GM12875 (cell line): Measurements from ENCODE around the gene DHODH.
"Not testable (repeated sequence)": the region's sequence is repeated elsewhere in the genome, so short reads cannot be mapped to it uniquely, and the experiment has no call there.

Source experiments
- H3K4me3 ChIP-seq: one replicate; pipeline ENCODE4 v1.5.1; 2011; ENCODE audit warnings: low read depth, low read length, control low read depth
- TF ChIP-seq, protein P1 (sequence below): IDR thresholded peaks from 2 replicates; pipeline ENCODE4 v1.5.1; 2011; ENCODE audit warnings: low read depth, mild to moderate bottlenecking, control low read depth, inconsistent platforms, low read length, moderate library complexity, borderline replicate concordance; ENCODE audit not compliant: insufficient read depth

Gene DHODH

GRCh38 chr16:71995038-71995437, 13.5 kb upstream of the DHODH start:
- TF ChIP-seq, protein P1, sequence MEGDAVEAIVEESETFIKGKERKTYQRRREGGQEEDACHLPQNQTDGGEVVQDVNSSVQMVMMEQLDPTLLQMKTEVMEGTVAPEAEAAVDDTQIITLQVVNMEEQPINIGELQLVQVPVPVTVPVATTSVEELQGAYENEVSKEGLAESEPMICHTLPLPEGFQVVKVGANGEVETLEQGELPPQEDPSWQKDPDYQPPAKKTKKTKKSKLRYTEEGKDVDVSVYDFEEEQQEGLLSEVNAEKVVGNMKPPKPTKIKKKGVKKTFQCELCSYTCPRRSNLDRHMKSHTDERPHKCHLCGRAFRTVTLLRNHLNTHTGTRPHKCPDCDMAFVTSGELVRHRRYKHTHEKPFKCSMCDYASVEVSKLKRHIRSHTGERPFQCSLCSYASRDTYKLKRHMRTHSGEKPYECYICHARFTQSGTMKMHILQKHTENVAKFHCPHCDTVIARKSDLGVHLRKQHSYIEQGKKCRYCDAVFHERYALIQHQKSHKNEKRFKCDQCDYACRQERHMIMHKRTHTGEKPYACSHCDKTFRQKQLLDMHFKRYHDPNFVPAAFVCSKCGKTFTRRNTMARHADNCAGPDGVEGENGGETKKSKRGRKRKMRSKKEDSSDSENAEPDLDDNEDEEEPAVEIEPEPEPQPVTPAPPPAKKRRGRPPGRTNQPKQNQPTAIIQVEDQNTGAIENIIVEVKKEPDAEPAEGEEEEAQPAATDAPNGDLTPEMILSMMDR: no peak
- H3K4me3 ChIP-seq: no peak overlapping the region

GRCh38 chr16:71997578-71997977, 11.0 kb upstream of the DHODH start:
- not testable (repeated sequence) for H3K4me3 ChIP-seq

GRCh38 chr16:72001180-72001874, 7.2 kb upstream of the DHODH start:
- H3K4me3 ChIP-seq: no peak overlapping the region
- TF ChIP-seq, protein P1: no peak

DNA sequence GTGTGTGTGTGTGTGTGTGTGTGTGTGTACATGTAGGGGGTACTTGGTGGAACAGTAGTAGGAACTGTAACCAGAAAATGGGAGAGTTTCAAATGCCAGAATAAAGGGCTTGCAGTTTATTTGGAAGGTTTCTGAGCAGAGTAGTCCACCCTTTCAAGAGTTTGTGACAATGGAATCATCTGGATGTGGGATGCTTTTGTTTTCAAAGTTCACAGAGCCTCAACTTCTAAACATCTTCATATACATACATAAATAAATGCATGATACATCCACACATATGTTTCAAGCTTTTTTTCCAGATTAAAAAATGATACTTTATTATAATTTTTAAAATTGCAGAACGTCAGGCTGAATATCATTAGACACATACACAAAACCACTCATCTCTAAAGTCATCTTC, 5.9 kb upstream of the DHODH start:
- no peak overlapping the region for H3K4me3 ChIP-seq
- TF ChIP-seq, protein P1: no peak

DNA sequence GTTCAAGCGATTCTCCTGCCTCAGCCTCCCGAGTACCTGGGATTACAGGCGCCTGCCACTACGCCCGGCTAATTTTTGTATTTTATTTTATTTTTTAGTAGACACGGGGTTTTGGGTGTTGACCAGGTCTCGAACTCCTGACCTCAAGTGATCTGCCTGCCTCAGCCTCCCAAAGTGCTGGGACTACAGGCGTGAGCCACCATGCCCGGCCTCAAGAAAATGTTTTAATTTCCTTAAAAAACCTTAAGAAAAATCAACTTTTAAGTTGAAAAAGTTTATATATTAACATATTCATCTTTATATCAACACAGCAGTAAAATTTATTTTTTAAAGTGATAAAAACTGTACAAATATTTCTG, 500 bp upstream of the DHODH start:
- H3K4me3 ChIP-seq: not testable (repeated sequence)

DNA sequence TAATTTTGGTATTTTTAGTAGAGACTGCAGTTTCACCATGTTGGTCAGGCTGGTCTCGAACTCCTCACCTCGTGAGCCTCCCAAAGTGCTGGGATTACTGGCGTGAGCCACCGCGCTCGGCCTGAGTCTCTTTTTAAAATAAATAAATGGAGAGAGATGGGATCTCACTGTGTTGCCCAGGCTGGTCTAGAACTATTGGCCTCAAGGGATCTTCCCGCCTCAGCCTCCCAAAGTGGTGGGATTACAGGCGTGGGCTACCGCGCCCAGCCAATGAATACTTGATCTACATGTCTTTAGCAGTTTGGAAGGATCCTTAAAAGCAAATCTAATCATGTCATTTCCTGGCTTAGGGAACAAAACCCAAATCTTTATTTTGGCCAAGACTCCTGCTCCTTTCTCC, 1.2 kb downstream of the DHODH start:
- TF ChIP-seq, protein P1: no peak
- H3K4me3 ChIP-seq: no peak overlapping the region

DNA sequence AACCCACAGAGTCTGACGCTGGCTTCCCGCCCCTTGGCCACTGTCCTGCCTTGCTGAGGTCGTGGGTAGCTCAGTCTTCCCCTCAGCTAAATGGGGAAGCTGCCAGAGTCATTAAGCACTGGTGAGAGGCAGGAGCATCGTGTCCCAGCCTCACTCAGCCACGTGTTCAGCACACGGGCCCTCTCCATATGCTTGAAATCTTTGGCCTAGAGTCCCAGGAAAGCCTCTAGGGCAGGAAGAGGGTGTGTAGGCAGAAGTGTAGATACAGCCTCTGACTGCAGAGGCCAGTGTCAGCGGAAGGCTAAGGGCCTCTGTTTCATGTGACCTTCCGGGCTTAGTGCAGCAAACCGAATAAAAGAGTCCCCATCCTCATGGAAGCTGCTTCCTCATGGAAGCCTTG, 4.1 kb downstream of the DHODH start:
- TF ChIP-seq, protein P1: no peak
- H3K4me3 ChIP-seq: no peak overlapping the region

- no peak overlapping the region for H3K4me3 ChIP-seq
- TF ChIP-seq, protein P1: no peak
Observed at GRCh38 chr16:72013389-72013788, 4.8 kb downstream of the DHODH start.
